Measurements from ENCODE around the gene SLC7A5. TPM values are rescaled to one million over a fixed set of nuclear protein-coding genes. Genes with fewer than 3 reads are reported as not detected.
A peak's percentile ranks its signal among the peaks of the same experiment; 100 is the strongest.

SLC7A5 gene
- total and polyA plus RNA-seq, 2 donors = 4.3 to 6.6 TPM

DNA sequence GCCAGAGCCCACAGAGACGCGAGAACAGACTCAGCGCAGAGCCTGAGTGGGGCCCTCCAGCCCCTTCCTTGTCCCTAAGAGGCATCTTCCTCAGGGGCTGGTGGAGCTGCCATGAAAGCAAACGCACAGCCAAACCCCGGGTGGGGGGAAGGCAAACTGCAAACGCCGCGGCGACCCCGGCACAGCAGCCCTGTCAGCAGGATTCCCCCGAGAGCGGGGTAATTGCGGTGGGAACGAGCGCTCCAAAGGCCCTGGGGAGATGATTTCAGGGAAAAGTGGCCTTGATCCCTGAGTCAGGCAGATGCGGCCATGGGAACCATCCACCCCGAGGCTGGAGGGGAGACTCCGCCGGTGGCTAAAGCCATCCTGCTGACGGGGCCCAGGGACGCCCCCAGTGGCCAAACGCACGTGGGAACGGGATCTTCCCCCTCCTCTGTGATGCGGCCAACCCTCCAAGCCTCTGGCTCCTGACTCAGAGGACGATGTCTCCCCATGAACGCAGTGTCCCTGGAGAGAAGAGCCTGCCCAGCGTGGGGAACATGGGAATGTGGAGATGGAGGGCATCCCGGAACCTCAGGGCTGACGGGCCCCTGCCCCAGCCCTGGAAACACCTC, 25.1 kb downstream of the SLC7A5 start:
- H3K4me1 ChIP-seq (ENCODE audit: control insufficient read depth in 2 of 2, insufficient read depth in 2 of 2, low read length in 2 of 2) = peaks cover 25 to 39% of the 10 kb centered on the region in 2 donors
- no peak overlapping the region for H3K4me3 ChIP-seq (ENCODE audit: low read length in 2 of 2)
- WGBS = 85% methylated on average over 30 of the region's 30 CpGs
- H3K9me3 ChIP-seq (ENCODE audit: control insufficient read depth in 2 of 2, insufficient read depth in 1 of 2, low read length in 1 of 2) = no peaks in the 10 kb centered on the region
- no peak overlapping the region for H3K27ac ChIP-seq (ENCODE audit: low read depth in 1 of 2, low read length in 1 of 2)
- no peak for DNase-seq (ENCODE audit: low read depth in 6 of 9, low spot score in 9 of 9)
- H3K36me3 ChIP-seq (ENCODE audit: control insufficient read depth in 2 of 2, insufficient read depth in 2 of 2, low read length in 1 of 2) = peaks cover 22 to 32% of the 10 kb centered on the region in 2 donors
- H3K27me3 ChIP-seq (ENCODE audit: control insufficient read depth in 2 of 2, insufficient read depth in 1 of 2, low read length in 1 of 2) = no peaks in the 10 kb centered on the region

GRCh38 chr16:87843678-87844105, 25.6 kb downstream of the SLC7A5 start:
- Histone ChIP-seq H3K4me3 (ENCODE audit: low read length in 2 of 2) (no peak overlapping the region), H3K27me3 (ENCODE audit: control insufficient read depth in 2 of 2, insufficient read depth in 1 of 2, low read length in 1 of 2) (no peaks in the 10 kb centered on the region), H3K9me3 (ENCODE audit: control insufficient read depth in 2 of 2, insufficient read depth in 1 of 2, low read length in 1 of 2) (no peaks in the 10 kb centered on the region), H3K4me1 (ENCODE audit: control insufficient read depth in 2 of 2, insufficient read depth in 2 of 2, low read length in 2 of 2) (peaks cover 25 to 39% of the 10 kb centered on the region in 2 donors), H3K36me3 (ENCODE audit: control insufficient read depth in 2 of 2, insufficient read depth in 2 of 2, low read length in 1 of 2) (peaks cover 18 to 34% of the 10 kb centered on the region in 2 donors), H3K27ac (ENCODE audit: low read depth in 1 of 2, low read length in 1 of 2) (no peak overlapping the region)
- 89% methylated on average over 17 of the region's 17 CpGs for WGBS
- DNase-seq (ENCODE audit: low read depth in 6 of 9, low spot score in 9 of 9) = no peak

DNA sequence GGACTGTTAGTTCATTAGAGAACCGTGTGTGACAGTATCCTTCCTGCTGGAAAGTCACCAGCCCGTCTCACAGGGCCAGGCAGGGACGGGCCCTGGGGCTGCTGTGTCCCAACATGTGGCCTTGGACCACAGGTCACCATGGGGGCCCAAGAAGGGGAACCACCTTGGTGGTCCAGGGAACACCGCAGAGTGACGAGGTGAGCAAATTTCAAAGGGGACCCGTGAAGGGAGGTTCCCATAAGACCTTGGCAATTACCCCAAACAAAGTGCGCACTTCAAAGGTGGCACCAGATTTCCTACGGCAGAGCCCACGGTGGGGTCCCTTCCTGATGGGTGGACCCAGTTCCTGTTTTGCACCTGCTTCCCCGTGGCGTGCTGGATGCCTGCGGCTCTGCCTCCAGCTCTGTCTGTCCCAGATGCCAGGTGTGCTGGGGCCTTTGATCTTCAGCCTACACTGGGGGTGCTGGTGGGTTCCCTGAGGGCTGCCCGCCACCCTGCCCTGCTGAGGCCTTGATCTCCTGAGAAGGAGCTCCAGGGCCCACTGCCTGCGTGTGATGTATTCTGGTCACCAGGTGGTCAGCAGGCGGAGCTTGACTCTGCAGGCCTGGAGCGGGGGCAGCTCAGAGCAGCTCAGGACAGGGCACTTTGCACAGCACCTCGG, 27.0 kb downstream of the SLC7A5 start:
- no peaks in the 10 kb centered on the region for H3K27me3 ChIP-seq (ENCODE audit: control insufficient read depth in 2 of 2, insufficient read depth in 1 of 2, low read length in 1 of 2)
- peak overlapping the region in 1 of 2 donors; percentile 33 for H3K27ac ChIP-seq (ENCODE audit: low read depth in 1 of 2, low read length in 1 of 2)
- H3K4me3 ChIP-seq (ENCODE audit: low read length in 2 of 2) = no peak overlapping the region
- peak in 8 of 9 donors; percentile 56 to 91 (median 75) for DNase-seq (ENCODE audit: low read depth in 6 of 9, low spot score in 9 of 9)
- peaks cover 25 to 39% of the 10 kb centered on the region in 2 donors for H3K4me1 ChIP-seq (ENCODE audit: control insufficient read depth in 2 of 2, insufficient read depth in 2 of 2, low read length in 2 of 2)
- no peaks in the 10 kb centered on the region for H3K9me3 ChIP-seq (ENCODE audit: control insufficient read depth in 2 of 2, insufficient read depth in 1 of 2, low read length in 1 of 2)
- peaks cover 25 to 39% of the 10 kb centered on the region in 2 donors for H3K36me3 ChIP-seq (ENCODE audit: control insufficient read depth in 2 of 2, insufficient read depth in 2 of 2, low read length in 1 of 2)
- 23% methylated on average over 17 of the region's 17 CpGs for WGBS

GRCh38 chr16:87841340-87842208, 27.7 kb downstream of the SLC7A5 start:
- no peaks in the 10 kb centered on the region for H3K27me3 ChIP-seq (ENCODE audit: control insufficient read depth in 2 of 2, insufficient read depth in 1 of 2, low read length in 1 of 2)
- H3K4me3 ChIP-seq (ENCODE audit: low read length in 2 of 2) = no peak overlapping the region
- H3K4me1 ChIP-seq (ENCODE audit: control insufficient read depth in 2 of 2, insufficient read depth in 2 of 2, low read length in 2 of 2) = peaks cover 25 to 39% of the 10 kb centered on the region in 2 donors
- H3K36me3 ChIP-seq (ENCODE audit: control insufficient read depth in 2 of 2, insufficient read depth in 2 of 2, low read length in 1 of 2) = peaks cover 29 to 39% of the 10 kb centered on the region in 2 donors
- no peak overlapping the region for H3K27ac ChIP-seq (ENCODE audit: low read depth in 1 of 2, low read length in 1 of 2)
- no peaks in the 10 kb centered on the region for H3K9me3 ChIP-seq (ENCODE audit: control insufficient read depth in 2 of 2, insufficient read depth in 1 of 2, low read length in 1 of 2)
- WGBS = 94% methylated on average over 22 of the region's 22 CpGs
- DNase-seq (ENCODE audit: low read depth in 6 of 9, low spot score in 9 of 9) = no peak

DNA sequence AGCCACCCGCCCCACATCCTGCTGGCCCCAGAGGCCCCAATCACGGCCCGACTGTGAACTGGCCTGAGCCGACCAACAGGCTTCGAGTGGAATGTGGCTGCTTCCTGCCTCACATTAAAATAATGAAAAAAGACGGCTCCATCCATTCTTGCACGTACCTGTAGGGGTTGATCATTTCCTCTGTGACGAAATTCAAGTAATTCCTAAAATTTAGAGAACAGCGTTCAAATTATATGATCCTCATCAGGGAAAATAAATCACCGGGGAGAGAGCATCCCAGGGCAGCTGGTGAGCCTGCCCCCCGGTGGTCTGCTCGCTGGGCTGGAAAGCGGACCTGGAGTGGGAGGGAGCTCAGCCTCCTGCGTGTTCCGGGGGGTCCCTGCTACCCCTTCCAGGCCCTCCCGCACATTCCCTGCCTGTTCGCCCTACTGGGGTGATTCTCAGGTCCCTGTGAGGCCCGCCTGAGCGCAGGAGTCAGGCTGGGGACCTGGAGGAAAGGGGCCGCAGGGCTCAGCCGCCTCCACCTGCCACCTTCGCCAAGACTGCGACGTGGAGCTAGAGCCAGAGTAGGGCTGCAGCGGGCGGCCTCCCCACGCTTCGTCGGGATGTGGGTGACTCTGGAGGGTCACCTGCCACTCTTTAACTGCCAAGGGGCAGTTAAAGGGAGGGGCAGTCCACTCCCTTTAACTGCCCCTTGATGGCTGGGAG, 28.9 kb downstream of the SLC7A5 start:
- H3K9me3 ChIP-seq (ENCODE audit: control insufficient read depth in 2 of 2, insufficient read depth in 1 of 2, low read length in 1 of 2) = no peaks in the 10 kb centered on the region
- H3K36me3 ChIP-seq (ENCODE audit: control insufficient read depth in 2 of 2, insufficient read depth in 2 of 2, low read length in 1 of 2) = peaks cover 36 to 45% of the 10 kb centered on the region in 2 donors
- no peak overlapping the region for H3K27ac ChIP-seq (ENCODE audit: low read depth in 1 of 2, low read length in 1 of 2)
- H3K4me1 ChIP-seq (ENCODE audit: control insufficient read depth in 2 of 2, insufficient read depth in 2 of 2, low read length in 2 of 2) = peaks cover 25 to 39% of the 10 kb centered on the region in 2 donors
- DNase-seq (ENCODE audit: low read depth in 6 of 9, low spot score in 9 of 9) = no peak
- no peak overlapping the region for H3K4me3 ChIP-seq (ENCODE audit: low read length in 2 of 2)
- H3K27me3 ChIP-seq (ENCODE audit: control insufficient read depth in 2 of 2, insufficient read depth in 1 of 2, low read length in 1 of 2) = no peaks in the 10 kb centered on the region
- WGBS = 93% methylated on average over 29 of the region's 29 CpGs

- DNase-seq (ENCODE audit: low read depth in 6 of 9, low spot score in 9 of 9) = no peak
- Histone ChIP-seq H3K36me3 (ENCODE audit: control insufficient read depth in 2 of 2, insufficient read depth in 2 of 2, low read length in 1 of 2) (peaks cover 32 to 47% of the 10 kb centered on the region in 2 donors), H3K27ac (ENCODE audit: low read depth in 1 of 2, low read length in 1 of 2) (no peak overlapping the region), H3K4me3 (ENCODE audit: low read length in 2 of 2) (no peak overlapping the region), H3K27me3 (ENCODE audit: control insufficient read depth in 2 of 2, insufficient read depth in 1 of 2, low read length in 1 of 2) (no peaks in the 10 kb centered on the region), H3K9me3 (ENCODE audit: control insufficient read depth in 2 of 2, insufficient read depth in 1 of 2, low read length in 1 of 2) (no peaks in the 10 kb centered on the region), H3K4me1 (ENCODE audit: control insufficient read depth in 2 of 2, insufficient read depth in 2 of 2, low read length in 2 of 2) (peaks cover 25 to 39% of the 10 kb centered on the region in 2 donors)
- 90% methylated on average over 34 of the region's 34 CpGs for WGBS
These were observed 29.6 kb downstream of the SLC7A5 start for GRCh38 chr16:87839542-87840270.

DNA sequence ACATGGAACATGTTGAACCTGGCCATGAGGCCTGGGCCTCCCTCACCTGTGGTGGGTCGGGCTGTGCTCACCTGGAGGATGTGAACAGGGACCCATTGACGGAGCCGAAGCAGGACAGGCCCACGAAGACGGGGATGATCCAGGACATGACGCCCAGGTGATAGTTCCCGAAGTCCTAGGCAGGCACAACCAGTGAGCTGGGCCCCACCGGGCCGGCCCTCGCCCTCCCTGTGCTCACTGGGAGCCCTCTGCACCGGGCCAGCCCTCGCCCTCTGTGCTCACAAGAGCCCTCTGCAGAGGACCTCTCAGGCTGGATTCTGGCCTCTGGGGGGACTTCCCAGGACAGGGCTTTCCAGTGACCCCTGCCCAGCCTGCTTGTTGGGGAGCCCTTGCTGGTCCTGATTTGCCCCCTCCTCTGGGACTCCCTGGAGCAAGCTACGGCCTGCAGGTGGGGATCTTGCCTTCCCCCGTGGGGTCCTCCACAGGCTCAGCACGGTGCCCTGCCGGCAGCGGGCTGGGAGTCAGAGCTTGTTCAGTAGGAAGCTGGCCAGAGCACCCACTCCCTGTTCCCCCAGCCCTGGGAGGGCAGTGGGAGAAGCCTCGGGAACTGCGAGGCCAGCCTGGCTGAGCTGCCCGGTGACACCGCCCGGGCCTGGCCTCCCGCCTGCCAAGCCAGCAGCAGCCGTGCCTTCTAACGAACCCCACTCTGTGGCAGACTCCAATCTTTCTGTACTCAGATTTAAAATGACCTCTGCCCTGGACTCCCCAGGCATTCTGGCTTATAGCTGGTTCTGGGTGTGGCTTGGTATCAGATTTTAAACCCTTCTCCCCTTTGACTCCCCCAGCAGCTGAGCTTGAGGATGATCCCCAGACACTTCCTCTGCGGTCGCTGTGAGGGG, 30.4 kb downstream of the SLC7A5 start:
- Histone ChIP-seq H3K9me3 (ENCODE audit: control insufficient read depth in 2 of 2, insufficient read depth in 1 of 2, low read length in 1 of 2) (no peaks in the 10 kb centered on the region), H3K4me3 (ENCODE audit: low read length in 2 of 2) (no peak overlapping the region), H3K27ac (ENCODE audit: low read depth in 1 of 2, low read length in 1 of 2) (no peak overlapping the region), H3K36me3 (ENCODE audit: control insufficient read depth in 2 of 2, insufficient read depth in 2 of 2, low read length in 1 of 2) (peaks cover 34 to 55% of the 10 kb centered on the region in 2 donors), H3K4me1 (ENCODE audit: control insufficient read depth in 2 of 2, insufficient read depth in 2 of 2, low read length in 2 of 2) (peaks cover 24 to 32% of the 10 kb centered on the region in 2 donors), H3K27me3 (ENCODE audit: control insufficient read depth in 2 of 2, insufficient read depth in 1 of 2, low read length in 1 of 2) (no peaks in the 10 kb centered on the region)
- WGBS = 88% methylated on average over 27 of the region's 27 CpGs
- DNase-seq (ENCODE audit: low read depth in 6 of 9, low spot score in 9 of 9) = no peak

Data from thymus (tissue), 11 donors.